HG03342 (cell line): ENCODE data around the gene SPAG4.

Experiments
- ATAC-seq: cut with Tn5 transposase; IDR thresholded peaks from one replicate; pipeline ENCODE4 v1.9.1; 2021; ENCODE audit warnings: mild to moderate bottlenecking, moderate library complexity; ENCODE audit not compliant: unreplicated experiment

The SPAG4 gene

DNA sequence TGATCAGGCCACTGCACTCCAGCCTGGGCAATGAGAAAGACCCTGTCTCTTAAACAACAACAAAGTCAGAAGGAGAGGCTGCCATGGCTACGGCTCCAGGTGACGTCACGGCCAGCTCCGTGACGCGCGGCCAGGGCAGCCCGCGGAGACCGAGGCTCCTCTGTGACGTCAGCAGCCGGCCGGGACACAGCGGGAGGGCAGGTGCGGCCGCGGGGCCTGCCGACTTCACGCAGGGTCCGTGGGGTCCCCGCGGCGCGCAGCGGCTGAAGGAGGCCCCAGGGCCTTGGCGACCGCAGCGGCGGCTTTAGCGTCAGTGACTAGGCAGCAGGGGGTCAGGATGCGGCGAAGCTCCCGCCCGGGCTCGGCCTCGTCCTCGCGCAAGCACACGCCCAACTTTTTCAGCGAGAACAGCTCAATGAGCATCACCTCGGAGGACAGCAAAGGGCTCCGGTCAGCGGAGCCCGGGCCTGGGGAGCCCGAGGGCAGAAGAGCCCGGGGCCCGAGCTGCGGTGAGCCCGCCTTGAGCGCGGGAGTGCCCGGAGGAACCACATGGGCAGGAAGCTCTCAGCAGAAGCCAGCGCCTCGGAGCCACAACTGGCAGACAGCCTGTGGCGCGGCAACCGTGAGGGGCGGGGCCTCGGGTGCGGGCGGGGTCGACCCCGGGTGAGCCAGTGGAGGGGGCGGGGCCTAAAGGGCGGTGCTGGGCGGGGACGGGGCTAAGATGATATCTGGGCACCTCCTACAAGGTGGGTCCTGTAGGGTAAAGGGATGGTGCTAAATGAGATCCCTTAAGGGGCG is at the start of gene SPAG4:
Gene SPAG4 (plus strand): TSS at position 163 of the 798 bp plus-strand sequence. CDS start 175 bp downstream, at position 338.
- peak; percentile 75 for ATAC-seq

DNA sequence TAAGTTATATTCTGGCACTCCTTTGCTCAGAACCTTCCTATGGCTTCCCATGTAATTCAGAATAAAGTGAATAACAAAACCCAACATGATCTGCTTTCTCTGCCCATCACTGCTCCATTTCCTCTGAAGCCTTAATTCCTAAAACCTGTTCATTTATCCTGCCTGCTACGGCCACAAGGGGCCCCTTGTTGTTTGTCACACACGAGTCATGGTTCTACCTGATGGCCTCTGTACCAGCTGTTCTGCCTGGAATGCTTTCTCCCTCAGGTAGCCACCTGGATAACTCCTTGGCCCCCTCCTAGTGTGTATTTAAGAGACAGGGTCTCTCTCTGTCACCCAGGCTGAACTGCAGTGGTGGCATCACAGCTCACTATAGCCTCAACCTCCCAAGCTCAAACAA is 47.0 kb upstream of the SPAG4 start:
- no peak for ATAC-seq

DNA sequence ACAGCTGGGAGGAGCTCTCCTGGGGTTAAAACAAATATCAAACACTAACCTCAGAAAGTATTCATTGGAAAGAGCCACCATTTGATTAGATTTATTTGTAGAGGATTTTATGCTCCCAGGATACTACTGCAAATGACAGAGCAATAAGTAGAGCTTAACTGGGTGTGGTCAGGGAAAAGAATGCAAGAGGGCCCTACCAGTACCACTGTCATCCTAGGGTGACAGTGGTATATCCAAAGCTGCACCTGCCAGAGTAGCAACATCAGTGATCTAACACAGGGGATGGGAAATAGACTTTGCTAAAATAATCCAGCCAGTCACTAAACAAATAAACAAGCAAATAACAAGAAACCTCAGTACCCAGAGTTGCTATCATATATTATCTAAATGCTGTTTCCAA is 44.1 kb upstream of the SPAG4 start:
- ATAC-seq, result no peak

GRCh38 chr20:35572838-35573237 is 42.8 kb upstream of the SPAG4 start:
- no peak for ATAC-seq

DNA sequence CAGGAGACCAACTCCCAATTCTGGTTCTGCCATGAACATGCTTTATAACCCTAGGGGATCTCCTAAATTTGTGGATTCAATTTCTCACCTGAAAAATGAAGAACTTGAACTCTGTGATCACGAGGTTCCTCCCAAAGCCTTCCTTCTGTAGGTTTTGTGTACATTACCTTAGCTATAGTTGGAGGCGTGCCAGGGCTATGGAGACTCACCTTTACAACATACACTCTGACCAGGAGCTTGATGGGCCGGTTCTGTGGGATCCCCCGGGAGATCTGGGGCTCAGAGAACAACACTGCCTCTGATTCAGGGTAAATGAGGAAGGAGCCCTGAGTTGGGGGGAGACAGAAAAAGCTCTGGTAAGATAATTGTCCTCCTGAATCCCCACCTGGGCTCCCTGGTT is 39.7 kb upstream of the SPAG4 start:
- ATAC-seq, result no peak

- no peak for ATAC-seq
Observed at GRCh38 chr20:35576816-35577215, 38.8 kb upstream of the SPAG4 start.

DNA sequence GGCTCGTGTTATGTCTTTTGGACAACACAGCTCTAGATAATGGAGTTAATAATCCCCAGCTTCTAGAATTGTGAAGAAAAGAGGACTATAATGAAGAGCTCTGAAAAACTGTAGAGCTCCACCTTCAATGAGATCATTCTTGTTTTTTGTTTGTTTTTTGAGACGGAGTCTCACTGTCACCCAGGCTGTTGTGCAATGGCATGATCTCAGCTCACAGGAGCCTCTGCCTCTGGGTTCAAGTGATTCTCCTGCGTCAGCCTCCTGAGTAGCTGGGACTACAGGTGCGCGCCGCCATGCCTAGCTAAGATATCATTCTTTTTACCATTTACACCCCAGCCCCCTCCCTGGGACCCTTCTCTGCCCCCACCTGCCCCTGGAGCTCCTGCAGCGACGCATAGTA is 37.2 kb upstream of the SPAG4 start:
- ATAC-seq, result no peak

DNA sequence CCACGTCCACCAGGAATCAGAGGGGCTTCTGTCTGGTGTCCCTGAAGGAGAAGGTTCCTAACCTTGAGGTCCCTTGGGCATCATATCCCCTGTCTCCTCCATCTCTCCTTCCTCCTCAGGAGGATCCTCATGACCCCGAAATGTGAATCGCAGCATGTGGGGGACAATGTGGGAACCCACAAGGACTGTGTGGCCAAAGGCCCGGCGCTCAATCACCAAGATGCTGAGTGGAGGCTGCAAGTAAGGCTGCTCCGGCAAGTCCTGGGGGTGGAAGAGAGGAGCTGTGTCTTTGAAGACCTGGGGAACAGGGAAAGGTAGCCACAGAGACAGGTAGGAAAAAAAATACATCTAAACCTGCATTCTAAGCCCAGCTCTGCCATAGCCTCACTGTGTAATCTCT is 36.4 kb upstream of the SPAG4 start:
- ATAC-seq, result no peak

GRCh38 chr20:35582131-35582530 is 33.5 kb upstream of the SPAG4 start:
- no peak for ATAC-seq

GRCh38 chr20:35582741-35583404 is 32.8 kb upstream of the SPAG4 start:
- no peak for ATAC-seq

- ATAC-seq, result no peak
Observed at GRCh38 chr20:35583636-35584560, 31.7 kb upstream of the SPAG4 start.

DNA sequence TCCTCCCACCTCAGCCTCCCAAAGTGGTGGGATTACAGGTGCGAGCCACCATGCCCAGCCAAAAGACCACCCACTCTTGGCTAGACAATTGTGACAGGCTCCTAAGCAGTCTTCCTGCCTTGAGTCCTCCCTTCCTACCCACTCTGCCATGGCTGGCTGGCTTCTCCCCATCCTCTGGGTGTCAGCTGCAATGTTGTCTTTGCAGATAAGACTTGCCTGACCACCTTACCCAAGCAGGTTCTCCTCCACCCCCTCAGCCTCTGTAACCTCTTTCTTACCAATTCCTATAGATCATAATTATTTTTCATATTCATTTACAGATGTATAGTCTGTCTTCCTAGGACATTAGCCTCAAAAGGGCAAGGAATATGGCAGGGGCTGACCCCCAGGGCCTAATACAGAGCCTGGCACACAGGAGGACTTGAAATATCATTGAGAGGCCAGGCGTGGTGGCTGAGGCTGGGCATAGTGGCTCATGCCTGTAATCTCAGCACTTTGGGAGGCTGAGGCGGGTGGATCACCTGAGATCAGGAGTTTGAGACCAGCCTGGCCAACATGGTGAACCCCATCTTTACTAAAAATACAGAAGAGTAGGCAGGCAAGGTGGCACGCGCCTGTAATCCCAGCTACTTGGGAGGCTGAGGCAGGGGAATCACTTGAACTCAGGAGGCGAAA is 28.7 kb upstream of the SPAG4 start:
- no peak for ATAC-seq

- ATAC-seq, result no peak
Observed at GRCh38 chr20:35587436-35587835, 28.2 kb upstream of the SPAG4 start.

GRCh38 chr20:35588397-35588796 is 27.2 kb upstream of the SPAG4 start:
- no peak for ATAC-seq

DNA sequence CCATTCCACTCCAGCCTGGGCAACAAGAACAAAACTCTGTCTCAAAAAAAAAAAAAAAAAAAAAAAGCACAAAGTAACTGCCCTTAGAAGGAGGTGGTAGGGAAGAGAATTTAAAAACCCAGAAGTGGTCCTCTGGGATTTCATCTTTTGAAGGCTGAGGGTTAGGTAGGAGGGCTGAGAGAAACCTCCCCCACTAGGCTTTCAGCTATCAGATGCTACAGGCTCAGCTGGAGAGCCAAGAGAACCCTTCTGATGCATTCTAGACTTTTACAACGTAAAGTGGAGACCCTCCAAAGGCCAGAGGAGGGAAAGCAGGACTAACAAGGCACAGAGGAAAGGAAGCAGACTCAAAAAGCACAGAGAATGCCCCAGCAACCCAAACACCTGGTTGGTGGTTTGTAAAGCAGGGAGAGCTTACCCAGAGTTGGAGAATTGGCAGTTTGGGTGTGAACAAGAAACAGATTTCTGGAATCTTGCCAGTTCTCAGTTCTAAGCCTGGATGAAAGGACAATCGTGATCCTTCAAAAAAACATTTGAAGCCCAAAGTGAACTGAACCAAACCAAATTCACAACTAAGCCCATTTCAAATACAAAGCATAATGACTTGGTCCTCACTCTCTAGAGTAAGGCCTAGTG is 23.2 kb upstream of the SPAG4 start:
- no peak for ATAC-seq

- ATAC-seq, result no peak
Observed at GRCh38 chr20:35595456-35595855, 20.2 kb upstream of the SPAG4 start.

GRCh38 chr20:35595901-35596300 is 19.7 kb upstream of the SPAG4 start:
- no peak for ATAC-seq

GRCh38 chr20:35597186-35597585 is 18.4 kb upstream of the SPAG4 start:
- ATAC-seq, result no peak

- ATAC-seq, result no peak
Observed at GRCh38 chr20:35598476-35598875, 17.2 kb upstream of the SPAG4 start.
